Measurements from ENCODE around the gene FARP1.

DNA sequence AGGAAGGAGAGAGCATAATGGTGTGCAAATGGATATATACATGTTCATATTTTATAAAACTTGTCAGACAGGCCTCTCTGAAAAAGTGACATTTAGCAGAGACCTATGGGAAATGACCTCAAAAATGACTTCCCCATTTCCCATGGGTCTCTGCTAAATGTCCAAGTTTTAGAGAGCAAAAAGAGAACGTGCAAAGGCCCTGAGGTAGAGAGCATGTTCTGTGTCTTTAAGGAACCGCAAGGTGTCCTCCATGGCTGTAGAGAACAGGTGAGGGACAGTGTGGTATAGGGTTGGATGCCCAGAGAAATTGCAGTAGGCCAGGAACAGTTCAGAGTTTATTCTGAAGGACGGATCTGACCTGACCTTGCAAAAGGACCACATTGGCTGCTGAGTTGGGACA lies 147.4 kb downstream of the FARP1 start:
- no peak for TF ChIP-seq ZFAT (CRISPR knock-in tag; conservative IDR thresholded peaks at IDR 0.05)
- TF ChIP-seq, protein P1, sequence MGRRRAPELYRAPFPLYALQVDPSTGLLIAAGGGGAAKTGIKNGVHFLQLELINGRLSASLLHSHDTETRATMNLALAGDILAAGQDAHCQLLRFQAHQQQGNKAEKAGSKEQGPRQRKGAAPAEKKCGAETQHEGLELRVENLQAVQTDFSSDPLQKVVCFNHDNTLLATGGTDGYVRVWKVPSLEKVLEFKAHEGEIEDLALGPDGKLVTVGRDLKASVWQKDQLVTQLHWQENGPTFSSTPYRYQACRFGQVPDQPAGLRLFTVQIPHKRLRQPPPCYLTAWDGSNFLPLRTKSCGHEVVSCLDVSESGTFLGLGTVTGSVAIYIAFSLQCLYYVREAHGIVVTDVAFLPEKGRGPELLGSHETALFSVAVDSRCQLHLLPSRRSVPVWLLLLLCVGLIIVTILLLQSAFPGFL (CRISPR knock-in tag; IDR thresholded peaks at IDR 0.05): no peak
- TF ChIP-seq CTCF (CRISPR knock-in tag; IDR thresholded peaks at IDR 0.05): no peak
- TF ChIP-seq DMTF1 (CRISPR knock-in tag; IDR thresholded peaks at IDR 0.05): no peak
- no peak for TF ChIP-seq EEA1 (CRISPR knock-in tag; IDR thresholded peaks at IDR 0.05; ENCODE audit: borderline replicate concordance)
- no peak for TF ChIP-seq GMEB1 (CRISPR knock-in tag; IDR thresholded peaks at IDR 0.05; ENCODE audit: borderline replicate concordance)
- no peak for TF ChIP-seq POLR2A (IDR thresholded peaks at IDR 0.05; ENCODE audit: insufficient read depth in 1 of 2, low read depth in 2 of 2, low read length in 2 of 2)
- TF ChIP-seq IRX3 (CRISPR knock-in tag; IDR thresholded peaks at IDR 0.05; ENCODE audit: borderline replicate concordance, low read depth): no peak
- TF ChIP-seq POLR2AphosphoS5 (IDR thresholded peaks at IDR 0.05; ENCODE audit: low read depth, low read length): no peak
- TF ChIP-seq REL (CRISPR knock-in tag; conservative IDR thresholded peaks at IDR 0.05): no peak

Measured in HepG2 (cell line).